GM12874 (cell line): Measurements from ENCODE around the gene CLEC4G.
A peak's percentile ranks its signal among the peaks of the same experiment; 100 is the strongest.

ENCODE experiments used
- TF ChIP-seq, protein P1 (sequence below): IDR thresholded peaks from 2 replicates; pipeline ENCODE4 v1.5.1; 2011; ENCODE audit warnings: low read depth, mild to moderate bottlenecking, control low read depth, low read length, moderate library complexity; ENCODE audit not compliant: insufficient read depth

CLEC4G gene

DNA sequence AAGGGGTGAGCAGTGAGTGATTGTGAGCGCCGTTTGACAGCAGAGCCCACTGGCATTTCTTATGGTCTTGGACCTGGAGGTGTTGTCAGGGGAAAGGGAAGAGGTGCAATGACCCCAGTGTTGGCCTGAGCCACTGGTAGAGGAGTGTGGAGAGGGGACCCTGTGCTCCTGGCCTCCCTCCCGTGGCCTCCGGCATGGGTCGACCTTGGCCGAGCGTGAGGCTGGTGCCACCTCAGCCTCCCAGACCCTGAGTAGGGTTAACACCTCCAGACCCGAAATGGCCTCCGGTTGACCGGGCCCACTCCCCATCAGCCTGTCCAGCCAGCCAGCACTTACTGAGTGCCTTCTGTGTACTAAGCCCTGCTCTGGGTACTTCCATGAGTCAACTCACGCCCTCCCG, 44.7 kb downstream of the CLEC4G start:
- TF ChIP-seq, protein P1, sequence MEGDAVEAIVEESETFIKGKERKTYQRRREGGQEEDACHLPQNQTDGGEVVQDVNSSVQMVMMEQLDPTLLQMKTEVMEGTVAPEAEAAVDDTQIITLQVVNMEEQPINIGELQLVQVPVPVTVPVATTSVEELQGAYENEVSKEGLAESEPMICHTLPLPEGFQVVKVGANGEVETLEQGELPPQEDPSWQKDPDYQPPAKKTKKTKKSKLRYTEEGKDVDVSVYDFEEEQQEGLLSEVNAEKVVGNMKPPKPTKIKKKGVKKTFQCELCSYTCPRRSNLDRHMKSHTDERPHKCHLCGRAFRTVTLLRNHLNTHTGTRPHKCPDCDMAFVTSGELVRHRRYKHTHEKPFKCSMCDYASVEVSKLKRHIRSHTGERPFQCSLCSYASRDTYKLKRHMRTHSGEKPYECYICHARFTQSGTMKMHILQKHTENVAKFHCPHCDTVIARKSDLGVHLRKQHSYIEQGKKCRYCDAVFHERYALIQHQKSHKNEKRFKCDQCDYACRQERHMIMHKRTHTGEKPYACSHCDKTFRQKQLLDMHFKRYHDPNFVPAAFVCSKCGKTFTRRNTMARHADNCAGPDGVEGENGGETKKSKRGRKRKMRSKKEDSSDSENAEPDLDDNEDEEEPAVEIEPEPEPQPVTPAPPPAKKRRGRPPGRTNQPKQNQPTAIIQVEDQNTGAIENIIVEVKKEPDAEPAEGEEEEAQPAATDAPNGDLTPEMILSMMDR: no peak

DNA sequence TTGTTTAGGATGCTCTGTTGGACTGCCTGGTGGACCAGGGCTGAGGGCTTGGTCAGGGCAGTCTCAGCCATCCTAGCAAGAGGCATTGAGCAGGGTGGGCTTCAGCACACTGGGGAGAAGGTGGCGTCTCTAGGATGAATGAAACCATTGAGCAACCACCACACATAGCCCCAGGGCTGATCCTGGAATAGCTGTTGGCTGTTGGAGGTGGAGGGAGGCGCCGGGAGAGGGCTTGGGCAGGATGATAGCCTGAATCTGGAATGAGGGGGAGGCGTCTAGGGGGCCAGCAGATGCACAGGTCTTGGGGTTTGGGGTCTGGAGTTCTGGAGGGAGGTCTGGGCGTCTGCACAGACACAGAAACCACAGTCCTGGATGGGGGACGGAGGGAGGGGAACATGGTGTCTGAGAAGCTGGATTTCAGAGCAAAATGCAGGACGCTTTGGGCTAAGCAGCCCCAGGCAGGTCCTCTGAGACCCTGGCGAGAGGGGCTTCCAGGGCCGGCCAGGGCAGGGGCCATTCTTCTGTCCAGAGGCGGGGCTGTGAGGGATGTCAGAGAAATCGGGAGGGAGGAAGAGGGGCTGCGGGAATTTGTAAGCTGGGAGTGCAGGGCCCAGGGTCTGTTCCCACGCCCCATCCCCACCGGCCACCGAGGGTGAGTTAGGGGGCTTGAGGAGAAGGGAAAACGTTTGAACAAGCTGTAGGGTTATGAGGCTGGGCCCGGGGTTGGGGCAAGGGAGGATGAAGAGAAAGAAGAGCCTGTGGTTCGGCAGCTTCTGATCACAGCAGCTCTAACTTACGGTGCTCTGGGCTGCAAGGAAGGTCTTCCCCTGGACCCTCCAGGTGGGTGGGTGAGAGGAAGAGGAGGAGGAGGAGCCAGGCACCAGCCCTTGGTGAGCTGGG, 46.1 kb downstream of the CLEC4G start:
- TF ChIP-seq, protein P1: no peak

DNA sequence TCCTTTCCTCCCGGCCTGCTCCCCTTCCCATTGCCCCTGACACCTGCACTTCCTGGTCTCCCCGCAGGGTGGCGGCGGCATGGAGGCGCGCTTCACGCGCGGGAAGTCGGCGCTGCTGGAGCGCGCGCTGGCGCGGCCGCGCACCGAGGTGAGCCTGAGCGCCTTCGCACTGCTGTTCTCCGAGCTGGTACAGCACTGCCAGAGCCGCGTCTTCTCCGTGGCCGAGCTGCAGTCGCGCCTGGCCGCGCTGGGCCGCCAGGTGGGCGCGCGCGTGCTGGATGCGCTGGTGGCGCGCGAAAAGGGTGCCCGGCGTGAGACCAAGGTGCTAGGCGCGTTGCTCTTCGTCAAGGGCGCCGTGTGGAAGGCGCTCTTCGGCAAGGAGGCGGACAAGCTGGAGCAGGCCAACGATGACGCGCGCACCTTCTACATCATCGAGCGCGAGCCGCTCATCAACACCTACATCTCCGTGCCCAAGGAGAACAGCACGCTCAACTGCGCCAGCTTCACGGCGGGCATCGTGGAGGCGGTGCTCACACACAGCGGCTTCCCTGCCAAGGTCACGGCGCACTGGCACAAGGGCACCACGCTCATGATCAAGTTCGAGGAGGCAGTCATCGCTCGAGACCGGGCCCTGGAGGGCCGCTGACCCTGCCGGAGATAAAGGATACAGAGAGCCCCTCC, 49.6 kb downstream of the CLEC4G start:
- TF ChIP-seq, protein P1: no peak

DNA sequence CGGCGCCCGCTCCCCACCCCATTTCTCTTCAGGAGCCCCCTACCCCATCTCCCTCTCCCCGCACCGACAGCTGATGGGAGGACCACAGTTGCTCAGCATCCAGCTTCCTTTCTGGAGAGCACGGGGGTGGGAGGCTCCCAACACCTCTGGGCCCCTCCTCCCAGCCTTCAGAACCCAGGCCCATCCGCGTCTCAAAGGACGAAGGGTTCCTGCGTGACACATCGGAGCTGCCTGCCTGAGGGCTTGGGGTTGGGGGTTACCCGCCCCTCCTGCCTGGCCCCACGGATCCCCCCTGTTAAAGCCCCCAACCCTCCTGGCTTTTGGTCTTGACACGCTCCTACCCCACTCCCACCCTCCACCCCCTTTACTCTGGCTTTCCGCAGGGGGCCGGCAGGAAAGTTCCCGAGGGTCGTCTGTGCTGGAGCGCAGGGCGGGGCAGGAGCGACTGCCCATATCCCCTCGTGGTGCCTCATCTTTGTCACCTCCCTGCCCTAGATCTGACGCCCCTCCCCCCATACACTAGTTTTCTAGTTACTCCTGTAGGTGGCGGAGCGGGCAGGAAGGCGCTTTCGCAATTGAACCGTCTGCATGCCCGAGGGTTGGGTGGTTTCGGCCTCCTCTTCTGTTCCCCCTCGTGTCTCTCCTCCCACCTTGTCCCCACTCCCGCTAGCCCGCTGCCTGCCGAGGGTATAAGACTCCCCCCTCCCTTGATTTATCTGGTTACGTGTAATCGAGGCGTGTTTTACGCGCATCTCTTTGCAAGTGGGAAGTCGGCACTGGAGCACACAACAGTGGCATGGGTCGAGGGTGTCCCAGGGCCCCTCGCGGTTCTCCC, 50.4 kb downstream of the CLEC4G start:
- TF ChIP-seq, protein P1: peak; percentile 75

DNA sequence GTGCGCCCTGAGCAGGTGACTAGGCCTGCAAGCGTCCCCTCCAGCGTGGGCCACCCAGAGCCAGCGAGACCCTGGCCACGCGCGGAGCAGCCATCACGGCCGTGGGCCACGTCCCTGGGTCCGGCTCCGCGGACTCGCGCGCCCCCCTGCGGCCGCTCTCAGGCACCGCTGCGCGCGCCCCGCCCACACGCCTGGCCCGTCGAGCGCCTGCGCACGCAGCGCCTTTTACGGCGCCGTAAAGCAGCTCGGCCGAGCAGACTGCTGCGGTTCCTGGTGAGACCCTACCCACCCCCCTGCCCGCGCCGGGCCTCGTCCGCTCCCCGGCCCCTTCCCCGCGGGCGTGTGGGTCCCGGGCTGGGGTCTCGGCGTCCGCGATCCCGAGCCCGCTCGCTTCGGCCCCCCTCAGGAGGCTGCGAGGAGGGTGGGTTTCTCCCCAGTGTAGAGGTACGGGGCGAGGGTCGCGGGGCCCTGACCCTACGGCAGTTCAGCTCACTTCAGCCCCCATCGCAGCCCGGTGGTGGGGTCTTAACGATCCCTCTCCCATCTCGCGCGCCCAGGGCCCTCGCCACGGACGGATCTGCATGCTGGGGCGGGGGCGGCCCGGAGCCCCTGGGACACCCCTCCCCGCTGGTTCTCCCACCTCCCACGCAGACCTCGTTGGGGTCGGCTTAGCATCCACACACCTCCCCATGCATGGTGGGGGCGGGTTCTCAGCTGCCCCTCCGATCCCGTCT, 51.1 kb downstream of the CLEC4G start, which contains the start of gene TRAPPC5:
Gene TRAPPC5 (plus strand): TSS at position 228 of the 734 bp plus-strand sequence. CDS start 1,421 bp downstream, outside the sequence.
- TF ChIP-seq, protein P1: peak; percentile 96

DNA sequence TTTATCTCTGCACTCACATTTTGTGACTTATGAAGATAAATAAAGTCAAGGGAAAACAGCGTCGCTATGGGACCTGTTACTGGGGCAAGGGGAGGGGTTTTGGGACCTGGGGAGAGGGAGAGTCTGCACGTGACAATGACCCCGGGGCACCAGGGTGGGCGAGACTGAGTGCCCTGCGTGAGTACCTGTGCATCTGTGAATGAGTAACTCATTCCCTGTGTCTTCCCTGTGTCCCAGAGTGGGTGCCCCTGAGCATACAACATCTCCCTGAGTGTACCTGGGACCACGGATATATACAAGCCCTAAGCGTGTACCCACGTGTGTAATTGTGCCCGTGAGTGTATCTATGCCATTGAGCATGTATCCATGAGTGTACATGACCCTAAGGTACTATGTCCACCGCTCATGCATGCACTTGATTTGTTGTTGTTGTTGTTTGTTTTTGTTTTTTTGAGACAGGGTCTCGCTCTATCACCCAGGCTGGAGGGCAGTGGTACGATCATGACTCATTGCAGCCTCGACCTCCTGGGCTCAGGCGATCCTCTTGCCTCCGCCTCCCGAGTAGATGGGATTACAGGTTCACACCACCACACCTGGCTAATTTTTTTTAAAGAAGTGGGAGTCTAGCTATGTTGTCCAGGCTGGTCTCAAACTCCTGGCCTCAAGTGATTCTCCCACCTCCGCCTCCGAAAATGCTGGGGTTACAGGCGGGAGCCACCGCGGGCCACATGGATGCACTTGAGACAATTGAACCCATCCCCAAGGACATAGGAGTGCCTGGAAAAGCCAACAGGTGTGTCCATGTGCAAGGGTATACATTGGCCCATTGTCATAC, 51.9 kb downstream of the CLEC4G start:
- TF ChIP-seq, protein P1: no peak
